Liver (tissue), 9 donors: ENCODE measurements around the gene ATP11C. TPM values are rescaled to one million over a fixed set of nuclear protein-coding genes. Genes with fewer than 3 reads are reported as not detected.

ENCODE experiments used
- DNase-seq: peaks from one replicate; pipeline ENCODE4 v3.0.0-alpha.2; 2017; ENCODE audit warnings: low spot score
- H3K27ac ChIP-seq, 2 donors: one replicate each; pipeline ENCODE4 v1.7.0; 2013; ENCODE audit warnings: inconsistent platforms in 2 of 2, low read length in 2 of 2, control low read depth in 1 of 2, low read depth in 1 of 2, mild to moderate bottlenecking in 1 of 2
- H3K27me3 ChIP-seq, 4 donors: one replicate each; pipeline versions ENCODE4 v1.6.1 to v1.7.0; 2013; ENCODE audit warnings: low read length in 3 of 4, inconsistent platforms in 1 of 4, mild to moderate bottlenecking in 1 of 4, moderate library complexity in 1 of 4; ENCODE audit not compliant: control insufficient read depth in 4 of 4, insufficient read depth in 4 of 4
- H3K36me3 ChIP-seq, 4 donors: one replicate each; pipeline versions ENCODE4 v1.6.1 to v1.7.0; 2013; ENCODE audit warnings: low read length in 3 of 4, mild to moderate bottlenecking in 3 of 4, low read depth in 1 of 4, moderate library complexity in 1 of 4; ENCODE audit not compliant: control insufficient read depth in 4 of 4, insufficient read depth in 3 of 4
- H3K4me1 ChIP-seq, 4 donors: one replicate each; pipeline versions ENCODE4 v1.6.1 to v1.7.0; 2013; ENCODE audit warnings: low read length in 3 of 4, mild to moderate bottlenecking in 3 of 4, moderate library complexity in 1 of 4; ENCODE audit not compliant: control insufficient read depth in 4 of 4, insufficient read depth in 4 of 4
- H3K4me3 ChIP-seq, 3 donors: one replicate each; pipeline versions ENCODE4 v1.6.1 to v1.7.0; 2013; ENCODE audit warnings: low read length in 3 of 3, control low read depth in 1 of 3, low read depth in 1 of 3, mild to moderate bottlenecking in 1 of 3
- H3K9ac ChIP-seq, 2 donors: one replicate each; pipeline ENCODE4 v1.7.0; 2013; ENCODE audit warnings: low read length in 2 of 2, mild to moderate bottlenecking in 2 of 2, moderate library complexity in 2 of 2, control low read depth in 1 of 2, low read depth in 1 of 2
- H3K9me3 ChIP-seq, 4 donors: one replicate each; pipeline versions ENCODE4 v1.6.1 to v1.7.0; 2013; ENCODE audit warnings: low read length in 3 of 4; ENCODE audit not compliant: control insufficient read depth in 4 of 4
- ATF3 ChIP-seq: IDR thresholded peaks from 2 replicates; pipeline ENCODE4 v1.6.1; 2016; ENCODE audit warnings: antibody characterized with exemption
- CTCF ChIP-seq: fragments of 150-350 bp; IDR thresholded peaks from 2 replicates; pipeline ENCODE4 v1.5.1; 2017; ENCODE audit warnings: improper control_type of control experiment, low read depth, low read length; ENCODE audit not compliant: missing input control
- FOXA1 ChIP-seq: IDR thresholded peaks from 2 replicates; pipeline ENCODE4 v1.6.1; 2016; ENCODE audit warnings: antibody characterized with exemption
- FOXA2 ChIP-seq: IDR thresholded peaks from 2 replicates; pipeline ENCODE4 v1.6.1; 2016; ENCODE audit warnings: antibody characterized with exemption
- GABPA ChIP-seq, 2 donors: IDR thresholded peaks in 1 of 2; conservative IDR thresholded peaks in 1 of 2; 2 replicates each; pipeline ENCODE4 v1.6.1; 2016; ENCODE audit warnings: antibody characterized with exemption in 2 of 2, mild to moderate bottlenecking in 1 of 2, moderate library complexity in 1 of 2
- HNF4A ChIP-seq, 2 donors: conservative IDR thresholded peaks; 2 replicates each; pipeline ENCODE4 v1.6.1; 2016; ENCODE audit warnings: antibody characterized with exemption in 2 of 2, mild to moderate bottlenecking in 2 of 2
- JUND ChIP-seq, 2 donors: IDR thresholded peaks; 2 replicates each; pipeline ENCODE4 v1.6.1; 2016; ENCODE audit warnings: antibody characterized with exemption in 2 of 2
- NR2F2 ChIP-seq: IDR thresholded peaks from 2 replicates; pipeline ENCODE4 v1.6.1; 2016; ENCODE audit warnings: antibody characterized with exemption
- REST ChIP-seq: IDR thresholded peaks from 2 replicates; pipeline ENCODE4 v1.6.1; 2016; ENCODE audit warnings: antibody characterized with exemption, mild to moderate bottlenecking
- RXRA ChIP-seq, 2 donors: IDR thresholded peaks; 2 replicates each; pipeline ENCODE4 v1.6.1; 2017 to 2018; ENCODE audit warnings: antibody characterized with exemption in 2 of 2, mild to moderate bottlenecking in 1 of 2
- TAF1 ChIP-seq: conservative IDR thresholded peaks from 2 replicates; pipeline ENCODE4 v1.6.1; 2016; ENCODE audit warnings: antibody characterized with exemption, mild to moderate bottlenecking
- YY1 ChIP-seq: IDR thresholded peaks from 2 replicates; pipeline ENCODE4 v1.6.1; 2016; ENCODE audit warnings: antibody characterized with exemption, mild to moderate bottlenecking
- ZBTB33 ChIP-seq: IDR thresholded peaks from 2 replicates; pipeline ENCODE4 v1.6.1; 2016; ENCODE audit warnings: antibody characterized with exemption
- whole genome bisulfite sequencing: extraction: QIAGEN DNeasy Blood & Tissue Kit; methylation state at CpG from one replicate; pipeline ENCODE4 v1.1.7; 2013; 5-methylcytosine and 5-hydroxymethylcytosine counted together
- polyA plus RNA-seq, 2 donors: library from polyadenylated mRNA; stranded (reverse) in 1 of 2; unstranded in 1 of 2; fragments of 200-250 nt in 1 of 2; fragments of >200 nt in 1 of 2; fragmentation: Nextera tagmentation in 1 of 2; extraction: Ambion mirVana in 1 of 2; gene quantifications; one replicate each; pipeline versions ENCODE4 v1.2.1 to v1.2.3, GENCODE V29; 2013 to 2015
- total RNA-seq, 2 donors: library from RNA; depleted of rRNA; stranded (reverse); fragments of >200 nt; gene quantifications; one replicate each; pipeline ENCODE4 v1.2.3, GENCODE V29; 2014
- donor health status: healthy.
- donor health status: healthy.
- donor health status: healthy.
- donor health status: healthy.
- donor health status: healthy.

Gene ATP11C
- total and polyA plus RNA-seq, 4 donors: 11.8 to 52.1 (median 18.9) TPM

- TF ChIP-seq REST (no peak), FOXA2 (no peak), JUND (IDR thresholded peaks at IDR 0.05) (no peak)
Observed at GRCh38 chrX:139898334-139898733, 34.5 kb downstream of the ATP11C start (continued).

GRCh38 chrX:139892512-139892911, 40.3 kb downstream of the ATP11C start:
- H3K9me3 ChIP-seq: no peaks in the 10 kb centered on the region
- H3K4me1 ChIP-seq: no peaks in the 10 kb centered on the region
- H3K27ac ChIP-seq: no peak overlapping the region
- 69% methylated on average over 2 of the region's 2 CpGs for WGBS
- no peak overlapping the region for H3K4me3 ChIP-seq
- H3K27me3 ChIP-seq: no peaks in the 10 kb centered on the region
- H3K36me3 ChIP-seq: no peaks in the 10 kb centered on the region
- no peak for DNase-seq
- TF ChIP-seq REST (no peak), TAF1 (no peak), FOXA2 (no peak), NR2F2 (no peak), HNF4A (conservative IDR thresholded peaks at IDR 0.05) (no peak), ATF3 (no peak), GABPA (IDR thresholded peaks at IDR 0.05 in 1 of 2, conservative IDR thresholded peaks at IDR 0.05 in 1 of 2) (no peak), CTCF (no peak)
- no peak overlapping the region for H3K9ac ChIP-seq

GRCh38 chrX:139890991-139891700, 41.7 kb downstream of the ATP11C start:
- Histone ChIP-seq H3K27me3 (no peaks in the 10 kb centered on the region), H3K4me3 (no peak overlapping the region), H3K27ac (no peak overlapping the region), H3K9me3 (no peaks in the 10 kb centered on the region), H3K36me3 (no peaks in the 10 kb centered on the region), H3K9ac (no peak overlapping the region), H3K4me1 (no peaks in the 10 kb centered on the region)
- 86% methylated on average over 3 of the region's 3 CpGs for WGBS
- DNase-seq: no peak
- no peak for TF ChIP-seq JUND (IDR thresholded peaks at IDR 0.05)
- TF ChIP-seq YY1: no peak
- TF ChIP-seq GABPA (IDR thresholded peaks at IDR 0.05 in 1 of 2, conservative IDR thresholded peaks at IDR 0.05 in 1 of 2): no peak
- no peak for TF ChIP-seq TAF1
- TF ChIP-seq FOXA2: no peak
- TF ChIP-seq REST: no peak
- TF ChIP-seq RXRA (IDR thresholded peaks at IDR 0.05): no peak
- TF ChIP-seq ZBTB33: no peak
- TF ChIP-seq NR2F2: no peak
- TF ChIP-seq FOXA1: no peak
